Peyer's patch (tissue), 4 donors: ENCODE results near the gene GNB1L.

ENCODE experiments used
- POLR2A ChIP-seq, 2 donors: fragments of 450-650 bp; IDR thresholded peaks; one replicate each; pipeline ENCODE4 v1.5.1; 2017; ENCODE audit warnings: antibody characterized with exemption in 2 of 2, mild to moderate bottlenecking in 2 of 2, moderate library complexity in 2 of 2
- TF ChIP-seq, protein P1 (sequence below), 6 experiments: fragments of 450-650 bp in 4 of 6; fragments of 200-600 bp in 2 of 6; sonication (generic) in 1 of 6; IDR thresholded peaks; one replicate each; pipeline ENCODE4 v1.5.1; 2017 to 2019; ENCODE audit warnings: antibody characterized with exemption in 6 of 6, mild to moderate bottlenecking in 3 of 6, moderate library complexity in 1 of 6

DNA sequence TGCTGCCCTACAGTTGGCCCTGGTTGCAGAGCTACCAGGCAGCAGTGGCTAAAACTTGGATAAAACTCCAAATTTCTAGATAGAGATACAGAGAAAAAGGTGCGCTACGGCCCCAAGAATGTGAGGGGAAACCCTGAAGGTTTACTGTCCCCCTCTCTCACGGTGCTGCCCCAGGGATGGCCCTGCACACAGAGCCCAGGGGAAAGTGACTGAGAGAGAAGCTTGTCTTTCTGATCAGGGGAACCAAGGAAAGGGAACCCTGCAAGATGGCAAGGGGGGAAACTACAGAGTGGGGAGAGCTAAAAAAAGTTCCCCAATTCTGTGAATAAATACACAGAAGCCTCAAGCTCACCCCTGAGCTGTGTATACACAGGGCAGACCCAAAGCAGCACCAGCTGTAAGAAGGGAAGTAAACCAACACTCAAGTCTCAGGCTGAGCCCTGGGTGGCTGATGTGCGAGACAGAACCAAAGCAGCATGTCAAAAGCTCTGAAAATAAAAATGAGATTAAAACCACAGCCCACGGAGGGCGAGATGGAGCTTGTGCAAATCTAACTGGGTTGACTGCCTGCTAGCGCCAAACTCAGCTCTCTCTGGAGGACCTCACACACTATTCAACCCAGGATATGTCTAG, 22.1 kb downstream of the GNB1L start:
- TF ChIP-seq, protein P1, sequence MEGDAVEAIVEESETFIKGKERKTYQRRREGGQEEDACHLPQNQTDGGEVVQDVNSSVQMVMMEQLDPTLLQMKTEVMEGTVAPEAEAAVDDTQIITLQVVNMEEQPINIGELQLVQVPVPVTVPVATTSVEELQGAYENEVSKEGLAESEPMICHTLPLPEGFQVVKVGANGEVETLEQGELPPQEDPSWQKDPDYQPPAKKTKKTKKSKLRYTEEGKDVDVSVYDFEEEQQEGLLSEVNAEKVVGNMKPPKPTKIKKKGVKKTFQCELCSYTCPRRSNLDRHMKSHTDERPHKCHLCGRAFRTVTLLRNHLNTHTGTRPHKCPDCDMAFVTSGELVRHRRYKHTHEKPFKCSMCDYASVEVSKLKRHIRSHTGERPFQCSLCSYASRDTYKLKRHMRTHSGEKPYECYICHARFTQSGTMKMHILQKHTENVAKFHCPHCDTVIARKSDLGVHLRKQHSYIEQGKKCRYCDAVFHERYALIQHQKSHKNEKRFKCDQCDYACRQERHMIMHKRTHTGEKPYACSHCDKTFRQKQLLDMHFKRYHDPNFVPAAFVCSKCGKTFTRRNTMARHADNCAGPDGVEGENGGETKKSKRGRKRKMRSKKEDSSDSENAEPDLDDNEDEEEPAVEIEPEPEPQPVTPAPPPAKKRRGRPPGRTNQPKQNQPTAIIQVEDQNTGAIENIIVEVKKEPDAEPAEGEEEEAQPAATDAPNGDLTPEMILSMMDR (IDR thresholded peaks at IDR 0.05): no peak
- no peak for TF ChIP-seq POLR2A (IDR thresholded peaks at IDR 0.05)
